ENCODE measurements around the gene ATP8B2.

DNA sequence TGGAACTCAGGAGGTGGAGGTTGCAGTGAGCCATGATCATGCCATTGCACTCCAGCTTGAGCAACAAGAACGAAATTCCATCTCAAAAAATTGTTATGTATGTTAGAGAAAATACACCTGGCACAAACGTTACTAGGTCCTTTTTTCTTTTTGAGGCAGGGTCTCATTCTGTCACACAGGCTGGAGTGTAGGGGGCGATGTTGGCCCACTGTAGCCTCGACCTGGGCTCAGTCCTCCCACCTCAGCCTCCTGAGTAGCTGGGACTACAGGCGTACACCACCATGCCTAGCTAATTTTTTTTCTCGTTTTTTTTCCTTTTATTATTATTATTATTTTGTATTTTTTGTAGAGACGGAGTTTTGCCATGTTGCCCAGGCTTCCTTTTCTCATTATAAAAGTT is 48.5 kb upstream of the ATP8B2 start:
- TF ChIP-seq, protein P1, sequence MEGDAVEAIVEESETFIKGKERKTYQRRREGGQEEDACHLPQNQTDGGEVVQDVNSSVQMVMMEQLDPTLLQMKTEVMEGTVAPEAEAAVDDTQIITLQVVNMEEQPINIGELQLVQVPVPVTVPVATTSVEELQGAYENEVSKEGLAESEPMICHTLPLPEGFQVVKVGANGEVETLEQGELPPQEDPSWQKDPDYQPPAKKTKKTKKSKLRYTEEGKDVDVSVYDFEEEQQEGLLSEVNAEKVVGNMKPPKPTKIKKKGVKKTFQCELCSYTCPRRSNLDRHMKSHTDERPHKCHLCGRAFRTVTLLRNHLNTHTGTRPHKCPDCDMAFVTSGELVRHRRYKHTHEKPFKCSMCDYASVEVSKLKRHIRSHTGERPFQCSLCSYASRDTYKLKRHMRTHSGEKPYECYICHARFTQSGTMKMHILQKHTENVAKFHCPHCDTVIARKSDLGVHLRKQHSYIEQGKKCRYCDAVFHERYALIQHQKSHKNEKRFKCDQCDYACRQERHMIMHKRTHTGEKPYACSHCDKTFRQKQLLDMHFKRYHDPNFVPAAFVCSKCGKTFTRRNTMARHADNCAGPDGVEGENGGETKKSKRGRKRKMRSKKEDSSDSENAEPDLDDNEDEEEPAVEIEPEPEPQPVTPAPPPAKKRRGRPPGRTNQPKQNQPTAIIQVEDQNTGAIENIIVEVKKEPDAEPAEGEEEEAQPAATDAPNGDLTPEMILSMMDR (IDR thresholded peaks at IDR 0.05 in 4 of 5, conservative IDR thresholded peaks at IDR 0.05 in 1 of 5): no peak
- TF ChIP-seq POLR2A (IDR thresholded peaks at IDR 0.05): no peak

All from gastrocnemius medialis (tissue), 4 donors.